Midbrain (tissue), 1 donor: ENCODE results near the gene FGFBP1.

Source experiments
- DNase-seq: peaks from one replicate; lab custom pipeline; 2025; lab: John Stamatoyannopoulos, UW

The FGFBP1 gene

GRCh38 chr4:15938640-15939039, at the start of gene FGFBP1:
FGFBP1 (minus strand) TSS chr4:15938740; CDS start chr4:15936632, 2,108 bp downstream.
- DNase-seq, result no peak

DNA sequence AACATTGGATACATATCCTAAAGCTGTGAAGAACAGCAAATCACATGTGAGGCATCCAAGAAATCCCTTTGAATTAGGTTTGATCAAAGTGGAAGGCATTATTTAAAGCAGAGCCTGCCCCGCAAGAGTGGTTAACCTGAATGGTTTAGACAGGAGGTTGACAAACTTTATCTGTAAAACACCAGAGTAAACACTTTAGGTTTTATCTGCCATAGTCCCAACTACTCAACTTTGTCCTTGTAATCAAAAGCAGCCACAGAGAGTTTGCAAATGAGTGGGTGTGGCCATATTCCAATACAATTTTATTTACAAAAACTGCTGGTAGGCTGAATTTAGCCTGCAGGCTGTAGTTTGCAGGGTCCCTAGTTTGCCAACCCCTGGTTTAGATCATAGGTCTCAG, 49.7 kb upstream of the FGFBP1 start:
- no peak for DNase-seq

GRCh38 chr4:15986907-15987306, 48.4 kb upstream of the FGFBP1 start:
- DNase-seq, result no peak

DNA sequence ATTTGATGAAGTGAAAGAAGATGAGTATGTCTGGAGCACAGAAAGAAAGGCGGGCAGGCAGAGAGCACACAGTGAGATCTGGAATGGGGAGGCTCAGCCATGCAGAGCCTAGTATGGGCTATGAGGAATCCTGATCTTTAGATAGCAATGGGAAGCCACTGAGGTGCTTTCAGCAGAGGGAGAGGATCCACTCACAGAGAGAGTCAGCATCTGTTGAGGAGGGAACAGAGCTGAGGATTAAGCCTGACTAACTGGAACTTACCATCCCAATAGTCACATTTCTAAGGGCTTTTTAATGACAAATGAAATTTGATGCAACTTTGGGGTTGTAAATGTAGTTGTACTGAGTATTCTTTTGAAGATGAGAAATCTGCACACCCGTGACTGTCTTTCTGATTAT, 45.1 kb upstream of the FGFBP1 start:
- DNase-seq, result no peak

- no peak for DNase-seq
These were observed 44.4 kb upstream of the FGFBP1 start for GRCh38 chr4:15982842-15983524.

DNA sequence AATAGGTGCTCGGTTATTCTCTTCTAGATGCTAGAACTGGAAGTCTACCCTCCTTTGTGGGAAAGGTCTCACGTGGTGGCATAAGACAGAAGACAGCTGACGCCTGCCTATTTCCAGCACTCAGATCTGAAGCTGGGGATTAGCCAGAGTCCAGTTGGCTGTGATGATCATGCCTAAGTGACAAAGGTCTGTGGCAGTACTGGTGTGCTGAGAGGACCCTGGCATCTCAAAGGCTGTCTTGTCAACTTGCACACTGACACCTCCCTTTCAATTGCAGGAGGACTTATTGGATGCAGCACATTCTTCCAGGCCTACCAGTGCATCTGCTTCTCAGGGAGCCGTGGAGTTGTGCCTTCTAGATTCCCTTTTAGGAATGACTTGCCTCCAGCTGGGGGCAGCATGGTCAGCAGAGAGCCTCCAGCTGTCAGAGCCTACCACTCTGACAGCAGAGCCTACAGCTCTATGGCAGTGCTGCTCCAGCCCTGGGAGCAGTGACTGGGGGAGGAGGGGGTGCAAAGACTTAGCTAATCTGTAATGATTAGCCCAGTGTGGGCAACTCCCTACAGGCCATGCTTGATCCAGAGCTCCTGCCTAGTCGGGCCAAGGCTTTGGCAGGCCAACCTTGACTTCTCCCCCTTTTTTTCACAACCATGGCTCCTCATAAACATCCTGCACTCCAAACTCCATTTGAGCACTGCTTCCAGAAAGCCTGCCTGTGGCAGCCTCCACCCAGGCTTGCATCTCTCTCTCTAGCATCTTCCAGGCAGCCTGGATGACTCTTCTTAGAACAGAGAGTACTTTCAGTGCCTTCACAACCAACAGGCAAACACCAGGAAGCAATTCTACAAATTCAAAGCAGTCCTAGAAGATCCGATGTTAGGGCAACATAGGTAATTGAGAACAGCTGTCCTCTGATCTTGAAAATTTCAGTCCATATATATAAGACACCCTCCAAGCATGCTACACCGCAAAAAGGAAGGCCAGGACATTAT, 38.2 kb upstream of the FGFBP1 start:
- no peak for DNase-seq

DNA sequence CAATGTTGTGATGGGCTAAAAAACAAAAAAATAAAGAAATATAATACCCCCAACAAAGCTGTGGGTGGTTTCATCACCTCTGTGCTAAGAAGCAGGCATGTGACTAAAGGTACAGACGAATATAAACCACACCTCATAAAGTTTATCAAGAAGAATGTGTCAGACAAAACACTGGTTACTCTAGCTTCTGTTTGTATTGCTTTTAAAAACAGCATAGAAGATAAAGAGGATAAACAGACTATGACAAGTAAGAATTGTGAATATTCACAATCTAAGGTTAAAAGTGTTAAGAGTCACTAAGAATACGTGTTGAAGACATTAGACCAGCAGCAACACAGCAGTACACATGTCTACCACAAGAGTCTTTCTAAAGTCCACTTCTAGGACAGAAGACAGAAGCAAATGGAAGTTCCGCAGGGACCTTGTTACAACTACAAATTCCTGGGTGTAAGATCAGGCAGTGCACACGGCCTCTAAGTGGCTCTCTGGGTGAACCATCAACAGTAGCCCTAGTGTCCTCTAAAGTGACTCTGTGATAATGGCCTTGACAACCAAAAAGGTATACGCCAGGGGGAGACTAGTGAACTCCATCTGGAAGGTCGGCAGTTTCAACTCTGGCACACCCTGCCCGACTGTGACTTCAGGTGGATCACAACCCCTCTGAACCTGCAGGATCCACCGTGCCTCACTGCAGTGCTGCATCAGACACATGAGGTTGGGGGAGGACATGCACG, 32.7 kb upstream of the FGFBP1 start:
- no peak for DNase-seq

DNA sequence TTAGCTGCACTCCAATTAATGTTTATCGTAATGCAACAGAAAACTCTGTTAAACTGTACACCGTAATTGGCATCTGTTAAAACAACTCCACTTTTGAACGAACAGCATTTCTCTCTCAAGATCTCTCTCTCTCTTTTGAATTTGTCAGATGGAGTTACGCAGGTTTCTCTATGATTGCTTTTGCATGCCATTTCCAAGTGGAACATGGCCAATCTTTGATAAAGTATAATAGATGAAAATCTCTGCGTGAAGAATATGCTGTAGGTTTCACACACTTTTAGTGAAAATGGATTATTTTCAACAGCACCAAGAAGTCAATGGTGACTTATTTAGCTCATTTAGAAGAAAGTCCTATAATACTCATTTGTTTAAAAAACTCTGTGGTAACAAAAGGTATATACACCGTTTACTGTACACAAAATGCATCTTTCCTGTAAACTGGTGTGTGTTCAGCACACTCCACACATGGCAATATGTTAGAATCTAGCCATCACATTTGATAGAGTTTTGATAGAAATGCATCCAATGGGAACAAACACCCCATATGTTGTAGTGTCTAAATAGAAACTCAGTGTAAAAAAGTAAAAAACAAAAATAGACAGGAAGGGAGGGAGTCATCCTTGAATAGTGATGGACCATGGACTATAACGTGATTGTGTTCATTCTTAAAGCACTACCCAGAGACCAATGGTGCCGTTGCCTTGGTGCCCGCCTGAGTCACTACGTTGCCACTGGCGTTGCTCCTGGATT, 30.2 kb upstream of the FGFBP1 start:
- DNase-seq, result no peak

DNA sequence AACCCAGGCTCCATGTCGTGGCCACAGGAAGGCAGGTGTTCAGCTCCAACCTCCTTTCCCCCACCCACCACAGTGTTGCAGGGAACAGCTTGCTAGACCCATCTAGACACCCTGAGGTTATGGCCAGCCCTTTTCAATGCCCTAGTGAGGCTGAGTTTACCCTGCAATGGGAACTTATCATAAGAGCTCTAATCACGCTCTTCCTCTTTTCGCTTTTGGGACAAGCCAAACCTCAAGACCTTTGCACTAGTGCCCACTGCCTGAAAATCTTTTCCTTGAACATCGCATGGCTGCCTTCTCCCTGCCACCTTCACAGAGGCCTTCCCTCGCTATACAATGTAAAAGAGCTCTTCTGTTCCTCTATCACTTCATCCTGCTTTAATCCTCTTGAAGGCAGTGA, 26.8 kb upstream of the FGFBP1 start:
- DNase-seq, result no peak

GRCh38 chr4:15964159-15964558, 25.6 kb upstream of the FGFBP1 start:
- DNase-seq, result no peak

GRCh38 chr4:15963576-15963975, 25.0 kb upstream of the FGFBP1 start:
- no peak for DNase-seq

DNA sequence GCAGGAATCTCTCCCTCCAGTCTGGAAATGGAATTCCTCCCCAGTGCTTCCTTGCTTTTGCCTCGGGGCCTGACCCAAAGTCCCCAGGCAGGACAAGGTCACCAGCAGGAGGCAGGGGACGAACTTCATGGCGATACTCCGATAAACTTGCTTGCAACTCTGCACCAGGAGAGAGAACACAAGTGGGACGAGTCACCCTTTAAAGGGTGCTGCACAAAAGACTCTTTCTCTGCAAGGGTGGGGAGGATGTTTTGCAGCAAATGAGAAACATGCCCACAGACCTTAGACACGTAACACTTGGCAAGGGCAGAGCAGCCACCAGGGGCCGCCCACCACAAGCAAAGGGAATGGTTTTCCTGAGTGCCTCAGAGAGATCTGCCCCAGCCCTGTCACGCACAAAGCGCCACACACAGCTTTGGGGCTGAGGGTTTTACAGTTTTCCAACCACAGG, 24.5 kb upstream of the FGFBP1 start, which contains the start of gene FGFBP2:
TSS of gene FGFBP2 (minus strand) at position 175 of the 451 bp plus-strand sequence. CDS start at position 129, 46 bp downstream.
- no peak for DNase-seq

GRCh38 chr4:15961781-15962510, 23.4 kb upstream of the FGFBP1 start:
- no peak for DNase-seq

- no peak for DNase-seq
These were observed 20.0 kb upstream of the FGFBP1 start for GRCh38 chr4:15958562-15958961.

DNA sequence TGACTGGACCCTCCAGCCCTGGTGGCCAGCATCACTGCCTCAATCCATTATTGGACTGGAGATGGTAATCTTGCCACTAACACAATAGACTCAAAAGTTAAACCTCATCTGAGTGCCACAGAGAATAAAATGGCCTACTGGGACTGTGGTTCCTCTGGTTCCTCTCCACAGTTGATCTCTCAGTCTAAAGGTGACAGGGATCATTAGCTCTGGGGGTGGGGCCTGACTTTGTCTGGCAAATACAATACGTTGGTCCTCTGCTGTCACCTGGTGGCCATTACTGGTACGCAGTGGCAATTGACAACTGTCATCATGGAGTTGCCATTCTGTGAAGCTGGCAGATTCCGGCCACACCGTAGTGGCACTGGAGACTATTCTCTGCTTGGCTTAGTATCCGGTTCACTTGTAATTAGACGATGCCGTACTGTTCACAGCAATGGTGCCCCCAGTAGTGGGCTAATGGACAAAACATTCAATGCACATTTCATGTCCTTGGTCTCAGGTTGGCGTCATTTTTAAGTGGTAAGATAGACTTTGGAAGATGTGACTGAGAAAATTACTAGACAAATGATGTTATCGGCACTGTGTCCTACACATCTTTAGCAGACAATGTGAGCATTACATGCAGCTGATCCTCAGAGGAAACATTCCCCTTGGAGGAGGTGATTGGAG, 17.8 kb upstream of the FGFBP1 start:
- peak; percentile 53 for DNase-seq

GRCh38 chr4:15955670-15956069, 17.1 kb upstream of the FGFBP1 start:
- no peak for DNase-seq

DNA sequence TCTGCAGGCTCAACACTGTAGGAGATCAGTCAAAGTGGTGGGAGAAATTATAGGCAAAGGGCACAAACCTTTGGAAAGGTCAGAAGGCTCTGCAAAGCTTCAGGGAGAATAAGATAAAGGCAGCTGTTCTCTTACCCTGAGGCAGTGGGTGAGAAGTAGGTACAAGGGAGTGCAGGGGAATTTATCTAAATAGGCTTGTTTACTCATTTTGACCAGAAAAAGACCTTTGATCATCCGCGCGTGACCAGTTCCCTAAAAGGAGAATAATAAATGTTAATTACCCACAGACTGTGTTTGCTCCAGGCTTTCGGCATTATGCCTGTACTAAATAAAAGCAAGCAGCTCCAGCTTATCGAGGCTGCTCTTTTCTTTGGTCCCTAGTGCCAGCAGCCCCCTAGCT, 15.1 kb upstream of the FGFBP1 start:
- no peak for DNase-seq

- DNase-seq, result no peak
These were observed 13.2 kb upstream of the FGFBP1 start for GRCh38 chr4:15951781-15952180.

DNA sequence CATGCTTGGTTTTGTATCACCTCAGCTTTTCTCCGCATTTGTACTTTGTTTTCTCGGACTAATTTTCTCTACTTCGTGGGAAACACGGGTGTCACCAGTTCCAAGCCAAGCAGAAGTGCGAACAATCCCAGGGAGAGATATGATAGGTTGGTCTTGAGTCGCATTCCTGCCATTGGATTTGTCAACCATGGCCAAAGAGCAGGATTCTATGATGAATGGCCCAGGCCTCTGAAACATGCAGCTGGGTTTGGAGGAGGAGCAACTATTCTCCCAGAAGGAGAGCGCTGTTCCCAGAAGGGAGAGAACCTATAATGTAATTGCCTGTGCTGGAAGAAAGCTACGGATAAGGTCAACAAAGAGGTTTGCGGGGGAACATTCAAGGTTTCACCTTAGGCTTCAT, 10.3 kb upstream of the FGFBP1 start:
- DNase-seq, result no peak

DNA sequence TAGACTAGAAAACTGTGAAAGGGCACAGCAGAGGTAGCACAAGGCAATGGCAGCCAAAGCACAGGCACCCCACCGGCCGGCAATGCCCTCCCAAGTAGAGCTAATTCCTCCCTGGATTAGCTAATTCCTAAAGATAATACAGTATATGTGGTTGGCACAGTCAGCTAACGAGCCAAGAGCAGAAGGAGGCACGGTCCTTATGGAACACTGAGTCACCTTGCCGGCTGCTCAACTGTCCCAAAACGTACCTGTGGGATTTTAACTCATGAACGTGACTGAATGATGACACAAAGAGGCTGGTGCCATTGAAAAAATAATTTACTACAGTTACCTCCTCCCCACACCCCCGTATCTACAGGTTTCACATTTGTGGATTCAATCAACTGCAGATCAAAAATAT, 9.1 kb upstream of the FGFBP1 start:
- DNase-seq, result no peak
